Lung (tissue), 12 donors: ENCODE data around the gene ZNF385A. TPM values are rescaled to one million over a fixed set of nuclear protein-coding genes. Genes with fewer than 3 reads are reported as not detected.

Experiments
- ATAC-seq: fragments of 200-7000 bp; cut with Tn5 transposase; one replicate; pipeline ENCODE4 v1.9.1; 2020; ENCODE audit warnings: moderate number of reproducible peaks; ENCODE audit not compliant: insufficient read depth, low FRiP score
- DNase-seq, 3 donors: peaks; one replicate each; pipeline ENCODE4 v3.0.0-alpha.2; 2013 to 2017
- H3K27ac ChIP-seq, 2 donors: one replicate each; pipeline ENCODE4 v1.5.1; 2013; ENCODE audit warnings: mild to moderate bottlenecking in 2 of 2, moderate library complexity in 2 of 2, control low read depth in 1 of 2, inconsistent platforms in 1 of 2, low read depth in 1 of 2, low read length in 1 of 2
- H3K27me3 ChIP-seq, 3 donors: one replicate each; pipeline ENCODE4 v1.5.1; 2013; ENCODE audit warnings: low read length in 2 of 3; ENCODE audit not compliant: control insufficient read depth in 3 of 3, insufficient read depth in 3 of 3
- H3K36me3 ChIP-seq, 4 donors: one replicate each; pipeline ENCODE4 v1.5.1; 2013; ENCODE audit warnings: low read length in 4 of 4, mild to moderate bottlenecking in 1 of 4, moderate library complexity in 1 of 4; ENCODE audit not compliant: control insufficient read depth in 4 of 4, insufficient read depth in 4 of 4
- H3K4me1 ChIP-seq, 5 donors: one replicate each; pipeline ENCODE4 v1.5.1; 2013; ENCODE audit warnings: low read length in 5 of 5, mild to moderate bottlenecking in 2 of 5, moderate library complexity in 1 of 5; ENCODE audit not compliant: control insufficient read depth in 5 of 5, insufficient read depth in 5 of 5
- H3K4me3 ChIP-seq: one replicate; pipeline ENCODE4 v1.5.1; 2013; ENCODE audit warnings: mild to moderate bottlenecking, control low read depth, moderate library complexity
- H3K9ac ChIP-seq, 2 donors: one replicate each; pipeline ENCODE4 v1.5.1; 2013; ENCODE audit warnings: low read length in 2 of 2, control low read depth in 1 of 2; ENCODE audit not compliant: insufficient read depth in 1 of 2
- H3K9me3 ChIP-seq, 4 donors: one replicate each; pipeline ENCODE4 v1.5.1; 2013; ENCODE audit warnings: low read length in 3 of 4, mild to moderate bottlenecking in 1 of 4, moderate library complexity in 1 of 4; ENCODE audit not compliant: control insufficient read depth in 4 of 4, insufficient read depth in 3 of 4
- CTCF ChIP-seq: IDR thresholded peaks from 2 replicates; pipeline ENCODE4 v1.5.1; 2012; ENCODE audit warnings: mild to moderate bottlenecking; ENCODE audit errors: control extremely low read depth, extremely low read depth
- WGBS, 2 donors: extraction: QIAGEN DNeasy Blood & Tissue Kit; methylation state at CpG; one replicate each; pipeline ENCODE4 v1.1.7; 2013; 5-methylcytosine and 5-hydroxymethylcytosine counted together
- polyA plus RNA-seq, 2 donors: library from polyadenylated mRNA; stranded (reverse); fragments of 200-250 nt; gene quantifications; one replicate each; pipeline ENCODE4 v1.2.1, GENCODE V29; 2013
- total RNA-seq, 2 donors: library from RNA; depleted of rRNA in 1 of 2; stranded (reverse); fragments of >200 nt in 1 of 2; gene quantifications; one replicate each; pipeline ENCODE4 v1.2.1, GENCODE V29; 2014 to 2021
- donor health status: control.
- donor health status: control.
- donor health status: Bipolar disorder and iron deficiency.
- donor health status: healthy.
- donor health status: DM: yes; HTN: yes; CAD: no.

Gene ZNF385A
- total and polyA plus RNA-seq, 4 donors, result 7.6 to 26.1 (median 16.6) TPM

- 51 to 69% methylated on average over 19 to 21 of the region's 21 CpGs for WGBS, 2 donors
- ATAC-seq, result no peak
- no peak for TF ChIP-seq CTCF
Measured at GRCh38 chr12:54369597-54370131, 14.9 kb downstream of the ZNF385A start.

GRCh38 chr12:54368709-54369596 is 15.6 kb downstream of the ZNF385A start:
- no peaks in the 10 kb centered on the region for H3K27me3 ChIP-seq
- peak; percentile 91 for TF ChIP-seq CTCF
- H3K4me1 ChIP-seq, result peaks cover 0 to 46% (median 18%) of the 10 kb centered on the region in 5 donors
- H3K4me3 ChIP-seq, result no peak overlapping the region
- DNase-seq (peak; percentile 95 to 96 (median 96)), ATAC-seq (peak; percentile 68)
- peaks cover 0 to 5% (median 0%) of the 10 kb centered on the region in 4 donors for H3K36me3 ChIP-seq
- no peaks in the 10 kb centered on the region for H3K9me3 ChIP-seq
- no peak overlapping the region for H3K27ac ChIP-seq
- peak overlapping the region in 1 of 2 donors; percentile 50 for H3K9ac ChIP-seq
- WGBS, 2 donors, result 30 to 34% methylated on average over 40 of the region's 40 CpGs

More at GRCh38 chr12:54369597-54370131, 14.9 kb downstream of the ZNF385A start:
- Histone ChIP-seq H3K9me3 (no peaks in the 10 kb centered on the region), H3K27ac (no peak overlapping the region), H3K4me1 (peaks cover 0 to 51% (median 18%) of the 10 kb centered on the region in 5 donors), H3K27me3 (no peaks in the 10 kb centered on the region), H3K4me3 (no peak overlapping the region), H3K9ac (no peak overlapping the region), H3K36me3 (peaks cover 0 to 7% (median 0%) of the 10 kb centered on the region in 4 donors)
- DNase-seq, result no peak

- peaks cover 0 to 3% (median 0%) of the 10 kb centered on the region in 3 donors for H3K27me3 ChIP-seq
- TF ChIP-seq CTCF, result no peak
- no peaks in the 10 kb centered on the region for H3K9me3 ChIP-seq
- peaks cover 0 to 5% (median 0%) of the 10 kb centered on the region in 4 donors for H3K36me3 ChIP-seq
- no peak overlapping the region for H3K27ac ChIP-seq
- peak overlapping the region in 1 of 2 donors; percentile 50 for H3K9ac ChIP-seq
- no peak for DNase-seq
- peaks cover 0 to 42% (median 20%) of the 10 kb centered on the region in 5 donors for H3K4me1 ChIP-seq
- no peak for ATAC-seq
- no peak overlapping the region for H3K4me3 ChIP-seq
- WGBS, 2 donors, result 12 to 21% methylated on average over 5 of the region's 5 CpGs
Measured at GRCh38 chr12:54368025-54368708, 16.4 kb downstream of the ZNF385A start.
